MM.1S (cell line): ENCODE data around the gene ITCH.

Experiments used
- DNase-seq: peaks from one replicate; pipeline ENCODE4 v3.0.0-alpha.2; 2015
- H2AFZ ChIP-seq: fragments of 300-600 bp; sonication (generic); 2 replicates; pipeline ENCODE4 v1.6.0; 2016; ENCODE audit warnings: antibody characterized with exemption, low read length
- H3F3A ChIP-seq: fragments of 300-600 bp; sonication (generic); 2 replicates; pipeline ENCODE4 v1.6.1; 2016; ENCODE audit warnings: mild to moderate bottlenecking, antibody characterized with exemption, low read length, moderate library complexity, mixed read lengths; ENCODE audit not compliant: insufficient read depth
- H3K27ac ChIP-seq: fragments of 300-600 bp; sonication (generic); 2 replicates; pipeline ENCODE4 v1.5.1; 2016; ENCODE audit warnings: mild to moderate bottlenecking, low read length
- H3K27me3 ChIP-seq: fragments of 300-600 bp; sonication (generic); replicated peaks from 2 replicates; pipeline ENCODE4 v1.6.0; 2016; ENCODE audit warnings: low read length; ENCODE audit not compliant: insufficient read depth
- H3K36me3 ChIP-seq: fragments of 300-600 bp; sonication (generic); replicated peaks from 2 replicates; pipeline ENCODE4 v1.6.1; 2016; ENCODE audit warnings: mild to moderate bottlenecking, low read length, mixed read lengths; ENCODE audit not compliant: insufficient read depth
- H3K4me1 ChIP-seq: fragments of 300-600 bp; sonication (generic); 2 replicates; pipeline ENCODE4 v1.6.1; 2016; ENCODE audit warnings: low read length, mixed read lengths
- H3K4me2 ChIP-seq: fragments of 300-600 bp; sonication (generic); 2 replicates; pipeline ENCODE4 v1.6.0; 2016; ENCODE audit warnings: low read depth, low read length
- H3K4me3 ChIP-seq: fragments of 300-600 bp; sonication (generic); 2 replicates; pipeline ENCODE4 v1.5.1; 2016; ENCODE audit warnings: low read length, mixed read lengths
- H3K79me2 ChIP-seq: fragments of 300-600 bp; sonication (generic); 2 replicates; pipeline ENCODE4 v1.6.1; 2016; ENCODE audit warnings: mixed run types, low read length, mixed read lengths
- H3K9ac ChIP-seq: fragments of 300-600 bp; sonication (generic); 2 replicates; pipeline ENCODE4 v1.6.1; 2016; ENCODE audit warnings: low read length, mixed read lengths
- H3K9me2 ChIP-seq: fragments of 300-600 bp; sonication (generic); replicated peaks from 2 replicates; pipeline ENCODE4 v1.6.1; 2016; ENCODE audit warnings: mild to moderate bottlenecking, low read length, mixed read lengths; ENCODE audit not compliant: insufficient read depth
- H3K9me3 ChIP-seq: fragments of 300-600 bp; sonication (generic); replicated peaks from 2 replicates; pipeline ENCODE4 v1.6.1; 2016; ENCODE audit warnings: mild to moderate bottlenecking, low read length, mixed read lengths; ENCODE audit not compliant: insufficient read depth
- H4K20me1 ChIP-seq: fragments of 300-600 bp; sonication (generic); 2 replicates; pipeline ENCODE4 v1.6.1; 2016; ENCODE audit warnings: mild to moderate bottlenecking, low read length, moderate library complexity, mixed read lengths; ENCODE audit not compliant: insufficient read depth
- EZH2 ChIP-seq: fragments of 300-600 bp; sonication (generic); optimal IDR thresholded peaks from 2 replicates; pipeline ENCODE3; 2017; ENCODE audit warnings: low read depth, mild to moderate bottlenecking, antibody characterized with exemption, low read length, mixed read lengths
- EZH2phosphoT487 ChIP-seq: fragments of 300-600 bp; sonication (generic); IDR thresholded peaks from 2 replicates; pipeline ENCODE4 v1.6.1; 2018; ENCODE audit warnings: antibody characterized with exemption, low read length
- TF ChIP-seq, protein P1 (sequence below): fragments of 300-600 bp; sonication (generic); IDR thresholded peaks from 2 replicates; pipeline ENCODE4 v1.5.1; 2016; ENCODE audit warnings: antibody characterized with exemption, low read length, mixed read lengths

ITCH gene

DNA sequence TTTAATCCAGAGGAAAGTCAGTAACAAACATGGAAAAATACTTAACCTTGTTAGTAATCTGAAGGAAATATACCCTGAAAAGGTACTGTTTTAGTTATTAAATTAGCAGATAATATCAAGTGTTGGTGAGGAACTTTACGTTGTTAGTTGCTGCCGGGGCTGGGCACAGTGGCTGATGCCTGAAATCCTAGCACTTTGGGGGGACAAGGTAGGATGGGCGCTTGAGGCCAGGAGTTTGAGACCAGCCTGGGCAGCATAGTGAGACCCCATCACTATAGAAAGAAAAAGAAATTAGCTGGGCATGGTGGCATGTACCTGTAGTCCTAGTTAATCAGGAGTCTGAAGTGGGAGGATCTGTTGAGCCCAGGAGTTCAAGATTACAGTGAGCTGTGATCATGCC is 80.5 kb downstream of the ITCH start:
- Histone ChIP-seq H3K79me2 (peaks cover 33% of the 10 kb centered on the region), H3K4me1 (no peaks in the 10 kb centered on the region), H2AFZ (no peak overlapping the region), H3K4me3 (no peak overlapping the region), H4K20me1 (no peaks in the 10 kb centered on the region), H3K4me2 (no peak overlapping the region), H3K36me3 (peaks cover 17% of the 10 kb centered on the region; the same call in 1 of the 2 replicates), H3K9ac (no peak overlapping the region), H3K27me3 (no peaks in the 10 kb centered on the region), H3K27ac (no peak overlapping the region), H3F3A (no peaks in the 10 kb centered on the region), H3K9me2 (no peaks in the 10 kb centered on the region), H3K9me3 (no peaks in the 10 kb centered on the region)
- DNase-seq = no peak
- no peak for TF ChIP-seq EZH2phosphoT487
- TF ChIP-seq EZH2 = no peak
- TF ChIP-seq, protein P1, sequence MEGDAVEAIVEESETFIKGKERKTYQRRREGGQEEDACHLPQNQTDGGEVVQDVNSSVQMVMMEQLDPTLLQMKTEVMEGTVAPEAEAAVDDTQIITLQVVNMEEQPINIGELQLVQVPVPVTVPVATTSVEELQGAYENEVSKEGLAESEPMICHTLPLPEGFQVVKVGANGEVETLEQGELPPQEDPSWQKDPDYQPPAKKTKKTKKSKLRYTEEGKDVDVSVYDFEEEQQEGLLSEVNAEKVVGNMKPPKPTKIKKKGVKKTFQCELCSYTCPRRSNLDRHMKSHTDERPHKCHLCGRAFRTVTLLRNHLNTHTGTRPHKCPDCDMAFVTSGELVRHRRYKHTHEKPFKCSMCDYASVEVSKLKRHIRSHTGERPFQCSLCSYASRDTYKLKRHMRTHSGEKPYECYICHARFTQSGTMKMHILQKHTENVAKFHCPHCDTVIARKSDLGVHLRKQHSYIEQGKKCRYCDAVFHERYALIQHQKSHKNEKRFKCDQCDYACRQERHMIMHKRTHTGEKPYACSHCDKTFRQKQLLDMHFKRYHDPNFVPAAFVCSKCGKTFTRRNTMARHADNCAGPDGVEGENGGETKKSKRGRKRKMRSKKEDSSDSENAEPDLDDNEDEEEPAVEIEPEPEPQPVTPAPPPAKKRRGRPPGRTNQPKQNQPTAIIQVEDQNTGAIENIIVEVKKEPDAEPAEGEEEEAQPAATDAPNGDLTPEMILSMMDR = no peak

DNA sequence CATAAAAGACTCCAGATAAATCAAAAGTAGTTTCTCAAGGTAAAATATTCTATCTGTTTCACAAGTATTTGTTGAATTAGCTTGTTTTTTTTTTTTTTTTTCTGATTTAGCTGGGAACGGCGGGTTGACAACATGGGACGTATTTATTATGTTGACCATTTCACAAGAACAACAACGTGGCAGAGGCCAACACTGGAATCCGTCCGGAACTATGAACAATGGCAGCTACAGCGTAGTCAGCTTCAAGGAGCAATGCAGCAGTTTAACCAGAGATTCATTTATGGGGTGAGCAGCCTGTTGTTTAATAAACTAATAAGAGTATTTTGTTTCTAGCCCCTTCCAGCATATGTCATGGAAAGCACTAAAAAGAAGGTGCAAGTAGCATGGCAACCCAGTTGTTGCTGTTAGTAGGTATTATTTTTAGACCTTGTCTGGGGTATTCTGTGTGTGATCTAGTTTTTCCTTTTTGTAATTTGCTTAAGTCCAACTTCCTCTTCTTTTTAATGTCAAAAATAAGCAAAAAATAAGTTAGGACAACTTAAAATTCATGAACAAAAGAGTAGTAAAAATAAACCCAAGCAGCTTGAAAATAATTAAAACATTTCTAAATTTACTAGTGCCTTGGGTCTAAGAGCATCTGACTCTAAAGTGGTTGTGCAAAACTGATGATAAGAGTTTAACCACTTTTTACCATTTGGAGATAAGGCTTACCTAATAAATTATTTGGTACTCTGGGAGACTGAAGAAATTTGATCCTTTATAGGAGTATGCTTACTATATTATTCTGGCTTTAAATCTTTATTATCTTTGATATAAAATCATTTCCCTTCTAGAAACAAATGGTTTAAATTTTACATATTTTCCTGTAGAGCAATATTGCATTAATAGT is 82.3 kb downstream of the ITCH start:
- TF ChIP-seq EZH2 (no peak), EZH2phosphoT487 (no peak)
- TF ChIP-seq, protein P1 = no peak
- H3K27ac ChIP-seq = no peak overlapping the region
- H4K20me1 ChIP-seq = no peaks in the 10 kb centered on the region
- peaks cover 24% of the 10 kb centered on the region for H3K79me2 ChIP-seq
- no peaks in the 10 kb centered on the region for H3K4me1 ChIP-seq
- no peak overlapping the region for H3K9ac ChIP-seq
- H3K27me3 ChIP-seq = no peaks in the 10 kb centered on the region
- no peak overlapping the region for H3K4me3 ChIP-seq
- no peaks in the 10 kb centered on the region for H3K9me3 ChIP-seq
- no peaks in the 10 kb centered on the region for H3K9me2 ChIP-seq
- no peak for DNase-seq
- H3F3A ChIP-seq = no peaks in the 10 kb centered on the region
- peaks cover 13% of the 10 kb centered on the region; the same call in 1 of the 2 replicates for H3K36me3 ChIP-seq
- H3K4me2 ChIP-seq = no peak overlapping the region
- no peak overlapping the region for H2AFZ ChIP-seq

DNA sequence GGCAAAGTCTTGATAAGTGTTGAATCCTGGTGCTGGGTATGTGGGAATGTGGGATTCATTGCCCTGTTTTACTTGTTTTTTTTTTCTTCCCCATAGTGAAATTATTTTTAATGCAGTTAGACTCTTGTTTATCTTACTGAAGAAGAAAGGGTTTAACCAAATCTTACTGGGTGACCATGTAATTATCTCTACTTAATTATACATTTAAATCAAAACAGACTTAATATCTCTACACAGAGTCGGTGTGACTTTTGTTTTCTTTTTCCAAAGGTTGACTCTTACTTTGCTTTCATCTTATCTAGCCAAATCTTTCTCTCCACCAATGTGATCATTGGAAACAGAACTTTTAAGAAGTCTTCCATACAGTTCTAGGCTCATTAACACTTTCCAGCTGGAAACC is 85.4 kb downstream of the ITCH start:
- H3K9me2 ChIP-seq = no peaks in the 10 kb centered on the region
- H3K9me3 ChIP-seq = no peaks in the 10 kb centered on the region
- no peak overlapping the region for H3K9ac ChIP-seq
- no peak for TF ChIP-seq EZH2
- no peak for TF ChIP-seq EZH2phosphoT487
- TF ChIP-seq, protein P1 = no peak
- no peaks in the 10 kb centered on the region for H3K27me3 ChIP-seq
- H3K79me2 ChIP-seq = peaks cover 30% of the 10 kb centered on the region
- DNase-seq = no peak
- peaks cover 15% of the 10 kb centered on the region; the same call in 1 of the 2 replicates for H3K36me3 ChIP-seq
- no peaks in the 10 kb centered on the region for H4K20me1 ChIP-seq
- no peaks in the 10 kb centered on the region for H3K4me1 ChIP-seq
- H3F3A ChIP-seq = no peaks in the 10 kb centered on the region
- H3K4me2 ChIP-seq = no peak overlapping the region
- H2AFZ ChIP-seq = no peak overlapping the region
- no peak overlapping the region for H3K4me3 ChIP-seq
- H3K27ac ChIP-seq = no peak overlapping the region
